ENCODE measurements around the gene GKN1. TPM values are rescaled to one million over a fixed set of nuclear protein-coding genes. Genes with fewer than 3 reads are reported as not detected.
"Not testable (repeated sequence)": the region's sequence is repeated elsewhere in the genome, so short reads cannot be mapped to it uniquely, and the experiment has no call there.

GKN1 gene
- total and polyA plus RNA-seq, 7 donors = 0.21 to 0.23 TPM; not detected in 5

GRCh38 chr2:68948710-68949109, 25.7 kb upstream of the GKN1 start:
- intact Hi-C loops (cut with DNase I) = no loop called here
- no peaks in the 10 kb centered on the region for H3K36me3 ChIP-seq (ENCODE audit: insufficient read depth in 1 of 2, low read depth in 1 of 2)
- WGBS, 3 donors = 73 to 91% (median 74%) methylated on average over 1 of the region's 1 CpG
- H3K27ac ChIP-seq = no peak overlapping the region
- DNase-seq = no peak
- H3K4me1 ChIP-seq = no peaks in the 10 kb centered on the region
- no peak for TF ChIP-seq CTCF (IDR thresholded peaks at IDR 0.05)
- ATAC-seq = no peak
- no peak overlapping the region for H3K4me3 ChIP-seq
- H3K9me3 ChIP-seq = no peaks in the 10 kb centered on the region
- no peaks in the 10 kb centered on the region for H3K27me3 ChIP-seq (ENCODE audit: insufficient read depth in 3 of 3, low read length in 2 of 3)

- no peaks in the 10 kb centered on the region for H3K4me1 ChIP-seq
- no peaks in the 10 kb centered on the region for H3K36me3 ChIP-seq (ENCODE audit: insufficient read depth in 1 of 2, low read depth in 1 of 2)
- H3K27me3 ChIP-seq (ENCODE audit: insufficient read depth in 3 of 3, low read length in 2 of 3) = no peaks in the 10 kb centered on the region
- H3K9me3 ChIP-seq = no peaks in the 10 kb centered on the region
- no peak overlapping the region for H3K4me3 ChIP-seq
- ATAC-seq = no peak
- DNase-seq = no peak
- 68 to 71% (median 71%) methylated on average over 4 of the region's 4 CpGs for WGBS, 3 donors
- intact Hi-C loops (cut with DNase I) = no loop called here
- TF ChIP-seq CTCF (IDR thresholded peaks at IDR 0.05) = no peak
- no peak overlapping the region for H3K27ac ChIP-seq
These were observed 22.5 kb upstream of the GKN1 start for GRCh38 chr2:68951899-68952298.

- 79 to 83% (median 81%) methylated on average over 4 of the region's 4 CpGs for WGBS, 3 donors
- no peak for TF ChIP-seq CTCF (IDR thresholded peaks at IDR 0.05)
- no peak within 1 kb of the TSS for H3K4me3 ChIP-seq
- intact Hi-C loops (cut with DNase I) = no loop called here
- no peak for DNase-seq
- no peak within 1 kb of the TSS for H3K27ac ChIP-seq
- no peaks in the 10 kb centered on the region for H3K27me3 ChIP-seq (ENCODE audit: insufficient read depth in 3 of 3, low read length in 2 of 3)
- no peaks in the 10 kb centered on the region for H3K36me3 ChIP-seq (ENCODE audit: insufficient read depth in 1 of 2, low read depth in 1 of 2)
- H3K4me1 ChIP-seq = no peaks in the 10 kb centered on the region
- ATAC-seq = no peak
- no peaks in the 10 kb centered on the region for H3K9me3 ChIP-seq
These were observed 21.4 kb upstream of the GKN1 start, which contains the start of gene GKN2 for GRCh38 chr2:68952887-68953521. TSS of gene GKN2 (minus strand) at chr2:68952893. CDS start at chr2:68952861, 32 bp downstream.

- H3K9me3 ChIP-seq; H3K36me3 ChIP-seq (ENCODE audit: insufficient read depth in 1 of 2, low read depth in 1 of 2); H3K27me3 ChIP-seq (ENCODE audit: insufficient read depth in 3 of 3, low read length in 2 of 3); H3K4me1 ChIP-seq; H3K27ac ChIP-seq; ATAC-seq; H3K4me3 ChIP-seq; DNase-seq; intact Hi-C loops (cut with DNase I): not testable (repeated sequence)
- WGBS, 3 donors = 98 to 99% (median 99%) methylated on average over 5 of the region's 5 CpGs
These were observed 19.0 kb upstream of the GKN1 start for GRCh38 chr2:68955432-68955831.

GRCh38 chr2:68959001-68959400, 15.4 kb upstream of the GKN1 start:
- no peak overlapping the region for H3K27ac ChIP-seq
- no peaks in the 10 kb centered on the region for H3K36me3 ChIP-seq (ENCODE audit: insufficient read depth in 1 of 2, low read depth in 1 of 2)
- no peaks in the 10 kb centered on the region for H3K27me3 ChIP-seq (ENCODE audit: insufficient read depth in 3 of 3, low read length in 2 of 3)
- WGBS, 3 donors = 89 to 96% (median 91%) methylated on average over 1 of the region's 1 CpG
- H3K4me1 ChIP-seq = no peaks in the 10 kb centered on the region
- DNase-seq (no peak), ATAC-seq (no peak)
- H3K9me3 ChIP-seq = no peaks in the 10 kb centered on the region
- H3K4me3 ChIP-seq = no peak overlapping the region
- no peak for TF ChIP-seq CTCF (IDR thresholded peaks at IDR 0.05)
- intact Hi-C loops (cut with DNase I) = no loop called here

Data from psoas muscle (tissue), 8 donors.